Measurements from ENCODE around the gene TNFRSF12A. TPM values are rescaled to one million over a fixed set of nuclear protein-coding genes. Genes with fewer than 3 reads are reported as not detected.

TNFRSF12A gene
- total and polyA plus RNA-seq, 9 of the 15 experiments (the other 6 are each of a cell fraction or from before 2014, with no cell fraction given) = 0.41 to 61.8 (median 26.5) TPM

DNA sequence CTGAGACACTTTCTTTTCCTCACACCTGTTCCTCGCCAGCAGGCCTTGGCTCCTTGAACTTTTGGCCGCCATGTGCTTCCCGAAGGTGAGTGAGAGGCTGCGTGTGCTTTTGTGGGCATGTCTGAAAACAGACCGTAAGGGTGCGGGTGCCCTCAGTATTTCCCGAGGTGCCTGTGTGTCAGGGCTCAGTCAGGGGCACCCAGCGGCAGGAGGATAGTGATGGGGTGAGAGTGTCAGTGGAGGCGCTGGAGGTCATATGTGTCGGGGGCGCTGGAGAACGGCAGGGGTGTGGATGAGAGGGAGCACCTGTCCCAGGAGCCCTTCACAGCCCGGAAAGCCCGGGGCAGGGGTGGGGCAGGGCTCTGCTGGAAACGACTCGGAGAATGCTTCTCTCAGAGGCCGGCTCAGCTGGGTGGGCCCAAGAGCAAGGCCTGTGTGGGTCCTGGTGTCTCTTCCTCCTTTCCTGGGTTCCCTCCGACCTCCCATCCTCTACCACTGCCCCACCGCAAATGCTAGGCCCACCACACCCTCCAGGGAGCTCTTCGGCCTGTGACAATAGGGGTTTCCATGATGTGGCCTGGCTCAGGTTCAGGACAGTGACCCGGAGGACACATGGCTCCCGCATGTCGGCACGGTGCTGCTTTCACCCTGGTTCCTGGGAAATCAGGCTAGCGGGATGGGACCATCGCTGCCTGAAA lies 45.7 kb downstream of the TNFRSF12A start:
- intact Hi-C loops (cut with micrococcal nuclease) (no loop called here), in situ Hi-C loops (cut with MboI) (no loop called here)
- Histone ChIP-seq H3K9me3 (replicated peaks; ENCODE audit: control insufficient read depth, insufficient read depth, low read depth, low read length) (no peaks in the 10 kb centered on the region), H3K36me3 (ENCODE audit: control insufficient read depth, insufficient read depth, low read length) (no peaks in the 10 kb centered on the region), H3K4me1 (replicated peaks in 1 of 2; ENCODE audit: control insufficient read depth in 2 of 2, insufficient read depth in 2 of 2, low read length in 2 of 2) (peaks cover 8 to 40% of the 10 kb centered on the region in 2 experiments; a peak in 4 of 5 replicates), H4K20me1 (replicated peaks; ENCODE audit: control insufficient read depth, insufficient read depth, low read length) (no peaks in the 10 kb centered on the region), H3K27me3 (ENCODE audit: control insufficient read depth in 2 of 2, insufficient read depth in 2 of 2, low read length in 2 of 2) (no peaks in the 10 kb centered on the region), H3K4me2 (ENCODE audit: insufficient read depth, low read length) (no peak overlapping the region), H3K27ac (ENCODE audit: extremely low read depth, low read depth, low read length) (no peak overlapping the region), H2AFZ (ENCODE audit: low read depth, low read length) (0 out of 2 replicates have a peak overlapping the region, but pooled peaks have one; percentile 67), H3K9ac (ENCODE audit: insufficient read depth in 1 of 2, low read depth in 2 of 2, low read length in 2 of 2) (peak overlapping the region in 1 of 2 experiments; percentile 24; a peak in 1 of 4 replicates), H3K79me2 (ENCODE audit: control insufficient read depth, insufficient read depth, low read length) (no peaks in the 10 kb centered on the region), H3K9me1 (ENCODE audit: control insufficient read depth, insufficient read depth, low read length) (no peaks in the 10 kb centered on the region), H3K4me3 (no peak overlapping the region)
- 77% methylated on average over 25 of the region's 26 CpGs for WGBS (ENCODE audit: insufficient coverage, low coverage, missing lambda C conversion rate)
- ChIA-PET POLR2A (interaction anchor here (0.7 kb wide), 1 partner anchor 86 kb away, joined by 3 read pairs; no protein-coding TSS in a partner anchor), CTCF (ENCODE audit: low intra/inter-chr PET ratio) (no interaction called here)
- FAIRE-seq = no peak
- no TSS peak for BruUV-seq (replicated peaks)
- DNase-seq (ENCODE audit: extremely low read depth in 1 of 4, low spot score in 3 of 4) = peak in 1 of 4 experiments; percentile 6
- TF ChIP-seq, protein P1, sequence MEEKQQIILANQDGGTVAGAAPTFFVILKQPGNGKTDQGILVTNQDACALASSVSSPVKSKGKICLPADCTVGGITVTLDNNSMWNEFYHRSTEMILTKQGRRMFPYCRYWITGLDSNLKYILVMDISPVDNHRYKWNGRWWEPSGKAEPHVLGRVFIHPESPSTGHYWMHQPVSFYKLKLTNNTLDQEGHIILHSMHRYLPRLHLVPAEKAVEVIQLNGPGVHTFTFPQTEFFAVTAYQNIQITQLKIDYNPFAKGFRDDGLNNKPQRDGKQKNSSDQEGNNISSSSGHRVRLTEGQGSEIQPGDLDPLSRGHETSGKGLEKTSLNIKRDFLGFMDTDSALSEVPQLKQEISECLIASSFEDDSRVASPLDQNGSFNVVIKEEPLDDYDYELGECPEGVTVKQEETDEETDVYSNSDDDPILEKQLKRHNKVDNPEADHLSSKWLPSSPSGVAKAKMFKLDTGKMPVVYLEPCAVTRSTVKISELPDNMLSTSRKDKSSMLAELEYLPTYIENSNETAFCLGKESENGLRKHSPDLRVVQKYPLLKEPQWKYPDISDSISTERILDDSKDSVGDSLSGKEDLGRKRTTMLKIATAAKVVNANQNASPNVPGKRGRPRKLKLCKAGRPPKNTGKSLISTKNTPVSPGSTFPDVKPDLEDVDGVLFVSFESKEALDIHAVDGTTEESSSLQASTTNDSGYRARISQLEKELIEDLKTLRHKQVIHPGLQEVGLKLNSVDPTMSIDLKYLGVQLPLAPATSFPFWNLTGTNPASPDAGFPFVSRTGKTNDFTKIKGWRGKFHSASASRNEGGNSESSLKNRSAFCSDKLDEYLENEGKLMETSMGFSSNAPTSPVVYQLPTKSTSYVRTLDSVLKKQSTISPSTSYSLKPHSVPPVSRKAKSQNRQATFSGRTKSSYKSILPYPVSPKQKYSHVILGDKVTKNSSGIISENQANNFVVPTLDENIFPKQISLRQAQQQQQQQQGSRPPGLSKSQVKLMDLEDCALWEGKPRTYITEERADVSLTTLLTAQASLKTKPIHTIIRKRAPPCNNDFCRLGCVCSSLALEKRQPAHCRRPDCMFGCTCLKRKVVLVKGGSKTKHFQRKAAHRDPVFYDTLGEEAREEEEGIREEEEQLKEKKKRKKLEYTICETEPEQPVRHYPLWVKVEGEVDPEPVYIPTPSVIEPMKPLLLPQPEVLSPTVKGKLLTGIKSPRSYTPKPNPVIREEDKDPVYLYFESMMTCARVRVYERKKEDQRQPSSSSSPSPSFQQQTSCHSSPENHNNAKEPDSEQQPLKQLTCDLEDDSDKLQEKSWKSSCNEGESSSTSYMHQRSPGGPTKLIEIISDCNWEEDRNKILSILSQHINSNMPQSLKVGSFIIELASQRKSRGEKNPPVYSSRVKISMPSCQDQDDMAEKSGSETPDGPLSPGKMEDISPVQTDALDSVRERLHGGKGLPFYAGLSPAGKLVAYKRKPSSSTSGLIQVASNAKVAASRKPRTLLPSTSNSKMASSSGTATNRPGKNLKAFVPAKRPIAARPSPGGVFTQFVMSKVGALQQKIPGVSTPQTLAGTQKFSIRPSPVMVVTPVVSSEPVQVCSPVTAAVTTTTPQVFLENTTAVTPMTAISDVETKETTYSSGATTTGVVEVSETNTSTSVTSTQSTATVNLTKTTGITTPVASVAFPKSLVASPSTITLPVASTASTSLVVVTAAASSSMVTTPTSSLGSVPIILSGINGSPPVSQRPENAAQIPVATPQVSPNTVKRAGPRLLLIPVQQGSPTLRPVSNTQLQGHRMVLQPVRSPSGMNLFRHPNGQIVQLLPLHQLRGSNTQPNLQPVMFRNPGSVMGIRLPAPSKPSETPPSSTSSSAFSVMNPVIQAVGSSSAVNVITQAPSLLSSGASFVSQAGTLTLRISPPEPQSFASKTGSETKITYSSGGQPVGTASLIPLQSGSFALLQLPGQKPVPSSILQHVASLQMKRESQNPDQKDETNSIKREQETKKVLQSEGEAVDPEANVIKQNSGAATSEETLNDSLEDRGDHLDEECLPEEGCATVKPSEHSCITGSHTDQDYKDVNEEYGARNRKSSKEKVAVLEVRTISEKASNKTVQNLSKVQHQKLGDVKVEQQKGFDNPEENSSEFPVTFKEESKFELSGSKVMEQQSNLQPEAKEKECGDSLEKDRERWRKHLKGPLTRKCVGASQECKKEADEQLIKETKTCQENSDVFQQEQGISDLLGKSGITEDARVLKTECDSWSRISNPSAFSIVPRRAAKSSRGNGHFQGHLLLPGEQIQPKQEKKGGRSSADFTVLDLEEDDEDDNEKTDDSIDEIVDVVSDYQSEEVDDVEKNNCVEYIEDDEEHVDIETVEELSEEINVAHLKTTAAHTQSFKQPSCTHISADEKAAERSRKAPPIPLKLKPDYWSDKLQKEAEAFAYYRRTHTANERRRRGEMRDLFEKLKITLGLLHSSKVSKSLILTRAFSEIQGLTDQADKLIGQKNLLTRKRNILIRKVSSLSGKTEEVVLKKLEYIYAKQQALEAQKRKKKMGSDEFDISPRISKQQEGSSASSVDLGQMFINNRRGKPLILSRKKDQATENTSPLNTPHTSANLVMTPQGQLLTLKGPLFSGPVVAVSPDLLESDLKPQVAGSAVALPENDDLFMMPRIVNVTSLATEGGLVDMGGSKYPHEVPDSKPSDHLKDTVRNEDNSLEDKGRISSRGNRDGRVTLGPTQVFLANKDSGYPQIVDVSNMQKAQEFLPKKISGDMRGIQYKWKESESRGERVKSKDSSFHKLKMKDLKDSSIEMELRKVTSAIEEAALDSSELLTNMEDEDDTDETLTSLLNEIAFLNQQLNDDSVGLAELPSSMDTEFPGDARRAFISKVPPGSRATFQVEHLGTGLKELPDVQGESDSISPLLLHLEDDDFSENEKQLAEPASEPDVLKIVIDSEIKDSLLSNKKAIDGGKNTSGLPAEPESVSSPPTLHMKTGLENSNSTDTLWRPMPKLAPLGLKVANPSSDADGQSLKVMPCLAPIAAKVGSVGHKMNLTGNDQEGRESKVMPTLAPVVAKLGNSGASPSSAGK (IDR thresholded peaks at IDR 0.05) = peak; percentile 30
- no peak for TF ChIP-seq LARP7 (IDR thresholded peaks at IDR 0.05)
- ATAC-seq = no peak

All from K562 (cell line).